HG03457 (cell line): ENCODE measurements around the gene ZNF845.
"Not testable (repeated sequence)": the region's sequence is repeated elsewhere in the genome, so short reads cannot be mapped to it uniquely, and the experiment has no call there.

Experiments
- ATAC-seq: cut with Tn5 transposase; IDR thresholded peaks from one replicate; pipeline ENCODE4 v1.9.1; 2021; ENCODE audit warnings: moderate number of reproducible peaks; ENCODE audit not compliant: unreplicated experiment

The ZNF845 gene

DNA sequence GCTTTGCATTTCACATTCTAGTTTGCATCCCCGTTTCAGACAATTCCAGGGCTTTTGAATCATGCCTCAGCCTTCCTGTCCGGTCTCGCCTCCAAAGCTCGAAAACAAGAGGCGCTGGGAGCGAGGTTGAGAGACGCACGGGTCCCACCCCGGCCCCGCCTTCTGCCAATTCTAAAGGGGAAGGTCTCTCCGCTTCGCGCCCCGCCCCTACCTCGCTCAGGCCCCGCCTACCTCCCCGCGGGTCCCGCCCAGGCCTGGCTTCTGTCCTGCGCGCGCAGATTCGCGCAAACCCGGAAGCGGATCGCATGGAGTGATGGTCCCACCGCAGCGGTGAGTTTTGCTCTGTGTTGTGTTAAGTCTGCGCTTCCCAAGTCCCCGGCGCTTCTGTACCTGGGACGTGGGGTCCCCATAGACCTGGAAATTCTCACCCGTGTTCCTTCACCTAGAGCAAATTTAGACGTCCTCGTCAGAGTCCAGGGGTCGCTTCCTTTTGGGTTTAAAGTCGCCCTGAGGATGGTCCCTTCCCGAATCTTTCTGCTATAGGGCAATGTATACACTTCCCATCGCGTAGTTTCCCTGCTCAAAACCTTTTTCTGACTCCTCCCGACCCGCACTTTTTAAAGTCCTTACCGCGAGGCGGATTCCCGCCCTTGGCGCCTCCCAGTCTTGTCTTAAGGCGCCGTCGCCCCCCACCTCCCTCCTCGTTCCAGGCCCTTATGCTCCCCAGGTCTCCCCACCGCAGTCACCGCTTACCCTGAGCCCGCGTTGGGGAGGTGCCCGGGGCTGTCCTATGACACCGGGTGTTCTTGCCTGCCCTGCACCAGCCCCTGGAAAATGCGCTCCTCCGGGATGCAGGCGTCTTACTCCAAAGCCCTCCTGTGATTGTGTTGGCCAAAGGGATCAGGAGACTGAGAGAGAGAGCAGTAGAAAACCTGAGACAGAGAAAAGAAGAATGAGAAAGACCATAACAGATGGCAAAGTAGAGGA lies at the start of gene ZNF845:
Gene ZNF845 (plus strand): TSS at position 287 of the 987 bp plus-strand sequence. CDS start 7,559 bp downstream, outside the sequence.
- ATAC-seq = peak; percentile 91

DNA sequence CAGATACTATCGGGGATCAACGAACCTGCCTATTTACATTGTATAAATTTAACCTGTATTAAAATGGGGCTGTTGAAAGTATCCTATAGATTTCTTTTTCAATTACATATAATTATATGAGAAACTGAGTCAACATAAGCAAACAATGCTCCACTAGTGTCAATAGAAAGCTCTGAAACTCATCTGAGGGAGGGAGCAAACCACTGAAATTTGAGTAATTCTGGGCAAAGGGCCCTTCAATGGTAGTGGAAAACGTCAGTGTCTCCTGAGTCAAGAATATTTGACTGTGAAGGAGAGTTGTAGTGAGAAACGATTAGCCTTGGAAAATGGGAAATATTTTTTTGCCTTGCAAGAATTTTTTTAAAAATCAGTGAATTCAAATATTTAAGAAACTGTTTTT lies 48.5 kb upstream of the ZNF845 start:
- ATAC-seq = no peak

DNA sequence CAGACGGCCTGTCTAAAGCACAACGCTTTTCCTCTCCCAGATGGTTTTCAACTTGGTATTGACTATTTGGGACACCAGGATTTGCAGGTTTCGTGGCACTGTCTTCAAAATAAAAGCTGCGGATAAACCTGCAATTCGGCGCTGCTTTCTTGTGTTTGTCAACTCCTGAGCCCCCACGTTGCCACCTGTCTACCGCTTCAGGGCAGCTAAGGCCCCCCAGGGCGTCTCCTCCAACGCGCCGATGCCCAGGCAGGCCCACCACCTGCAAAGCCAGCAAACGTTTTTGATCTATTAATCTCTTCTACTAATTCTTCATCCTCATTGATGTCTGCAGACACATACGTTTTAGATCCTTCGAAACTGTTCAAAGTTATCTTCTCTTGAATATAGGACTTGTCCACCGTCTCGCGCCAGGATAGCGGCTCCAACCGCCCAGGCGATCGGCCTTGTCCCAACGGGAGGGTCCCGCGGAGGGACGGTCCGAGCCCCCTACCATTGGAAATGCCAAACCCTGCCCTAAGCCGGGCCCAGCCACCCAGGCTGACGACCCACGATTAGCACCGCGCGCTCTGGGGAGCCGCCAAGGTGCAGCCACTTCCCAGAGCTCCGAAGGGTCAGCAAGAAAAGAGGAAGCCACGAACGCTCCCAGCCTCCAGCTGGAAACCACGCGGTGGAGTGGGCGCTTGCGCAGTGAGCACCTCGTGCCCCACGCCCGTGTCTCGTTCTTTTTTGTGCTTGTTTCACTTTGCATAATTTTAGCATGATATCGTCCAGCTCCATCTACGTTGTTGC lies 42.6 kb upstream of the ZNF845 start:
- ATAC-seq = no peak

DNA sequence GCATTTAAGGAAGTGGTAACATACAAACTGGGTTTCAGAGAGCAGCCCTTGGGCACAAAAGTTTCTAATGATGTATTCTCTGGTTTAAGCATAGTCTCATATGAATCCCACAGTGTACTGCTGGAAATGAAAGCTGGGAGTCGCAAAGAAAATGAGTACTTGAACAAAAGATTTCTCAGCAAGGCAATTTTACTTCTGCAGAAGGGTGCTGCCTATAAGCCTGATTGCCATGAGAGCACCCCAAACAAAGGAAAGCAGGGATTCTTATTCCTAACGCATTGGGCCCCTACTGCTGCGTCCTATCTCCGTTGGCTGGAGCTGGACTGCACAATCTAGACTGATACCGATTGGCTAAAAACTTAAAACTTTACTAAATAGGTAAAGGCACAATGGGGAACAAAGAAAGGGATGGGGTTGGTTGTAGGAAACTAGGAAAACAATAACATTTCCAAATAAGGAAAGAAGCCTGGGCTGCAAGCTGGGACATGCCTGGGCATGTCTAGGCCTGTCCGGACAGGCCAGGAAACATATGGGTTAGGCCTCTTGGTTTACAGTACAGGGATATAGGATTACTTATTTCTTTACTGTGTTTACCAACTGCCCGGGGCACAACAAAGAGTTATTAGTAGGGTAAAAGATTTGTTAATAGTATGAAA lies 38.6 kb upstream of the ZNF845 start:
- no peak for ATAC-seq

DNA sequence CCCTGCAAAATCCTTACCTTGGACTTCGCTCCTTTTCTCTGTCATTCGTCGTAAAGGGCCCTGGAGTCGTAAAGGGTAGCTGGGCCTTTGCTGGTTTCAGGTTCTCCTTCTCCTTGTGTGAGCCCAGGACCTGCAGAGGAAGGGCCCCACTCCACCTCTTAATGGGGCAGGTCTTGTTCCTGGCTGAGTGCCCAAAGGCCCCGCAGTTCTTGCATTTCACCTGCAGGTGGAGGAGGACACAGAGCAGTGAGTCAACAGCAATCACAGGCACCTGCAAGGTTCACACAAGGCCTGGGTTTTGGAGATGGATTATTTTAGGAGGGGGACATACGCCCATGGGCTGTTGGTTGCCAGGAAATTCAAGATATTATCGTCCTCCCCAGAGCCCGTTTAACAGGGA lies 32.2 kb upstream of the ZNF845 start:
- ATAC-seq = not testable (repeated sequence)

DNA sequence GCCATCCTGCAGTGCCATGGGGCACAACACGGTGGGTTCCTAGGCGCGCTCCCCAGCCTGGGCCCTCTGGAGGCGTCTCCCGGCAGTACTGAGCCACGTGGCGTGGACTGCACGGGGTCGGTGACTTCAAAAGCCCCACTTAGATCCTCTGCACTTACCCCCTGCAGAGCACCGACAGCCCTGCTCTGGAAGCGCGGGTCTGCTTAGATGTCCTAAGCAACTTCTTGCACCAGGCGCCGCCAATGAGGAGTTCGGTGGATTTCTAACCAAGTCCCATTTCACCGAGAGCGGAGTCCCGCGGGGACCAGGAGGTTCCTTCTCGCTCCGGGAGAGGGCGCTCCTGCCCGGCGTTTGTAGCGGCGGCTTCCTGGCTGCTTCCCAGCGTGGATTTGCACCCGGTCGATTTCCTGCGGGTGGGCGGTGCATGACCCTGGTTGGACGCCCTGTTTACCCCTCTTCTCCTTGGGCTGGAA lies 25.2 kb upstream of the ZNF845 start:
- ATAC-seq = no peak

DNA sequence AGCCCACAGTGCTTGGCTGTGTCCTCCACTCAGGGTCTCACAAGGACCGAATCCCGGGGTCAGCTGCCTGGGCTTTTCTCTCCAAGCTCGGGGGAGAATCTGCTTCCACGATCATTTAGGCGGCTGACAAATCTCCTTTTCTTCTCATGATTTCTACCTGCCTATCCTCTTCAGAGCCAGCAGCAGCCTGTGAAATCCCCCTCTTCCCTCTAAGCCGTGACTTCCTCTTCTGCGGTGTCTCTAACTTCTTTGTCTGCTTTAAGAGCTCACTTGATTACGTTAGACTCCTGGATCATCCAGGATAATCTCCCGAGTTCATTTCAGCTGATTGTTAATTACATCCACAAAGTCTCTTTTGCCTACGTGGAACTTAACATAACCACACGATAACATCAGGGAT lies 22.5 kb upstream of the ZNF845 start:
- no peak for ATAC-seq

DNA sequence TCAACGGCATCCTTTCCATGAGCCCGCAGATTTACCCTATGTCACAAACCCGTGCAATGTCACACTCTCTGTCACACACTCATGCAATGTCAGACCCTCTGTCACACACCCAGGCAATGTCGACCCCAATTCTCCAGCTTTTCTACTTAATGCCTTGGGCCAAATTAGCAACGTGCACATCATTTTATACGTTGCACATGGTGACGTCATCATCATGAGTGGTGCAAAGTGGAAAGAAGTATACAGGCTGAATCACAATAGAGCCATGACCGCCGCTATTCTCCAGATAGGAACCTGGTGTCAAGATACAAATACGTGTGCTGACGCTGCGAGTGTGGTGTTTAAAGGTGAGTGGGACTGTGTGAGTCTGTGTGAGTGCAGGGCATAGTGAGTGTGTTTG lies 21.7 kb upstream of the ZNF845 start:
- no peak for ATAC-seq

DNA sequence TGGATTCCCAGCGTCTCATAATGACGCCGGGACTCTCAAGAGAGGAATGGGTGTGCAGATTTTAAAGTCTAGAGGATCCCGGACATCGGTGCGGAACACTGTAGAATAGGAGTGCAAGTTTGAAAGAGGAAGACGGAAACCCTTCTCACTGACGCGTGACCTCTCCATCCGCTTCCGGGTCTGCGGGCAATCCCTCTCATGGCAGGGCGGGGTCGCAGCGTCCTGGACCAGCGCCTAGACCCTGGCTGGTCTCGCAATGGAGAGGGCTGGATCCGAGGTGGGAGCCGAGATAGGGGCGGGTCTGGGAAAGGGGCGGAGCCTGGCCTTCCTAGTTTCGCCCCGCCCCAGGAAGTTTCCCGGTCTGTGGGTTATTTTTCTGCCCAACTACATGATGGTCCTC lies 4.6 kb upstream of the ZNF845 start:
- ATAC-seq = no peak

DNA sequence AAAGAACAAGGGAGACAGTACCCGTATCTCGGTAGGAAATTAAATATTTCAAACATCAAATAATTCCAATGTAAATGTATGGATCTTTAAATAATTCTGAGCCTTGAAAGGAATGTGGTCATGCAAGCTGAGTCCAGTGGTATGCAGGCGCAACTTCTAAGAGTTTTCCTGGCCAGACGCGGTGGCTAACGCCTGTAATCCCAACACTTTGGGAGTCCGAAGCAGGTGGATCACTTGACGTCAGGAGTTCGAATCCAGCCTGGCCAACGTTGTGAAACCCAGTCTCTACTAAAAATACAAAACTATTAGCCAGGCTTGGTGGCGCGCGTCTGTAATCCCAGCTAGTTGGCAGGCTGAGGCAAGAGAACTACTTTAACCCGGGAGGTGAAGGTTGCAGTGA lies 1.1 kb upstream of the ZNF845 start:
- no peak for ATAC-seq

DNA sequence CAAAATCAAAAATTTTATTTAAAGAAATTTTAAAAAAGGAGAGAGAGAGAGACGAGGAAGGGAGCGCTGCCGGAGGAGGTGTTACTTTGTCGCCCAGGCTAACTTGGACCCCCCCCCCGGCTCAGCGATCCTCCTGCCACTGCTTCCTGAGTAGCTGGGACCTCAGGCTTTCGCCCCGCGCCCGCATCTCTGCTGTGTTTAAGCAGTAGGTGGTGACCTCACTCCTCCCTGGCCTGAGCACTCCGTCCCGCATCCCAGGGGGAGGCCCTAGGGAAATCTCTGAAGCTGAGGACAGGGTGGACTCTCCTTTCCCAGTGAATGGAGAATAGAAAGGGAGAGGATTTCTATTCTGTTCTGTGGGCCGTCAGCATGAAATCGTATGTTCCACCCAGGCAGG lies 485 bp upstream of the ZNF845 start:
- ATAC-seq = no peak

DNA sequence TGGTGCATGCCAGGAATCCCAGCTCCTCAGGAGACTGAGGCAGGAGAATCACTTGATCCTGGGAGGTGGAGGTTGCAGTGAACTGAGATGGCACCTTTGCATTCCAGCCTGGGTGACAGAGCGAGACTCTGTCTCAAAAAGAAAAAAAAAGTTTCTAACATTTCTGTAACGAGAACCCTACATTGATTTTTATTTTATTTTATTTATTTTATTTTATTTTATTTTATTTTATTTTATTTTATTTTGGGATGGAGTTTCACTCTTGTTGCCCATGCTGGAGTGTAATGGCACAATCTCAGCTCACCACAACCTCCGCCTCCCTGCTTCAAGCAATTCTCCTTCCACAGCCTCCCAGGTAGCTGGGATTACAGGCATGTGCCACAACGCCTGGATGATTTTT lies 10.9 kb downstream of the ZNF845 start:
- ATAC-seq = not testable (repeated sequence)

DNA sequence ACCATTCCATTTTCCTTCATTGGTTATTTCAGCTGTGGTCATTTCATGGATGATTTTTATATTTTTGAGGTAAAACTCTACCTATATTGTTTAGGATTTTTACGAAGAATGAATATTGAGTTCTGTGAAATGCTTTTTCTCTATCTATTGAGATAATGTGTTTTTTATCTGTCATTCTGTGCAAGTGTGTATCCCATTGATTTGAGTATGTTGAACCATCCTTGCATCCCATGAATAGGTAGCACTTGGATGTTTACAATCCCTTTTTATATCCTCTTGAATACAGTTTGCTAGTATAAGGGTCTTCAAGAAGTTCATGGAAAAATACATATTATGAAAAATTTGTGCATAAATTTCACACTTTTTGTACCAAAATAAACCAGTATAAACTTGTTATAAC lies 22.2 kb downstream of the ZNF845 start:
- ATAC-seq = no peak

DNA sequence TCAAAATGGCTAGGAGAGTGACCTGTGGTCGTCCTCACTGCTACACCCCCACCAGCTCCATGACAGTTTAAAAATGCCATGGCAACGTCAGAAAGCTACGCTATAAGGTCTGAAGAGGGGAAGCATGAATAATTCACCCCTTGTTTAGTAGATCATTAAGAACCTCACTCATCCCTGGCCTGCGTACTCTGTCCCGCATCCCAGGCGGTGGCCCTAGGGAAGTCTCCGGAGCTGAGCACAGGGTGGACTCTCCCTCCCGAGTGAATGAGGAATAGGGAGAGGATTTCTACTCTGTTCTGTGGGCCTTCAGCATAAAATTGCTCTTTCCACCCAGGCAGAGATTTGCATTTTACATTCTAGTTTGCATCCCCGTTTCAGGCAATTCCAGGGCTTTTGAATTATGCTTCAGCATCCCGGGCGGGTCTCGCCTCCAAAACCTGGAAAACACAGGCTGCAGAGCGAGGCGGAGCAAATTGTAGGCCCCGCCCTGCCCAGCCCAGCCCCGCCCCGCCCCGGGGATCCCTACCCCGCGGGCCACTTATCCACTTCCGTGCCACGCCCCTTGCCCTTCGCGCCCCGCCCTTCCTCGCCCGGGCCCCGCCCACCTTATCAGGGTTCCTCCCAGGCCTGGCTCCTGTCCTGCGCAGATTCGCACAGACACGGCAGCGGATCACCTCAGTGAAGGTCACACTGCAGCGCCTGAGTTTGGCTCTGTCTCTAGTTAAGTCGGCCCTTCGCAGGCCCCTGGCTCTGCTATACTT lies 24.5 kb downstream of the ZNF845 start:
- ATAC-seq = no peak

DNA sequence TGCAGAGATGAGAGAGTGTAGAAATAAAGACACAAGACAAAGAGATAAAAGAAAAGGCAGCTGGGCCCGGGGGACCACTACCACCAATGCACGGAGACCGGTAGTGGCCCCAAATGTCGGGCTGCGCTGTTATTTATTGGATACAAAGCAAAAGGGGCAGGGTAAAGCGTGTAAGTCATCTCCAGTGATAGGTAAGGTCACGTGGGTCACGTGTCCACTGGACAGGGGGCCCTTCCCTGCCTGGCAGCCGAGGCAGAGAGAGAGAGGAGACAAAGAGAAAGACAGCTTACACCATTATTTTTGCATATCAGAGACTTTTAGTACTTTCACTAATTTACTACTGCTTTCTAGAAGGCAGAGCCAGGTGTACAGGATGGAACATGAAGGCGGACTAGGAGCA lies 26.5 kb downstream of the ZNF845 start:
- ATAC-seq = not testable (repeated sequence)

DNA sequence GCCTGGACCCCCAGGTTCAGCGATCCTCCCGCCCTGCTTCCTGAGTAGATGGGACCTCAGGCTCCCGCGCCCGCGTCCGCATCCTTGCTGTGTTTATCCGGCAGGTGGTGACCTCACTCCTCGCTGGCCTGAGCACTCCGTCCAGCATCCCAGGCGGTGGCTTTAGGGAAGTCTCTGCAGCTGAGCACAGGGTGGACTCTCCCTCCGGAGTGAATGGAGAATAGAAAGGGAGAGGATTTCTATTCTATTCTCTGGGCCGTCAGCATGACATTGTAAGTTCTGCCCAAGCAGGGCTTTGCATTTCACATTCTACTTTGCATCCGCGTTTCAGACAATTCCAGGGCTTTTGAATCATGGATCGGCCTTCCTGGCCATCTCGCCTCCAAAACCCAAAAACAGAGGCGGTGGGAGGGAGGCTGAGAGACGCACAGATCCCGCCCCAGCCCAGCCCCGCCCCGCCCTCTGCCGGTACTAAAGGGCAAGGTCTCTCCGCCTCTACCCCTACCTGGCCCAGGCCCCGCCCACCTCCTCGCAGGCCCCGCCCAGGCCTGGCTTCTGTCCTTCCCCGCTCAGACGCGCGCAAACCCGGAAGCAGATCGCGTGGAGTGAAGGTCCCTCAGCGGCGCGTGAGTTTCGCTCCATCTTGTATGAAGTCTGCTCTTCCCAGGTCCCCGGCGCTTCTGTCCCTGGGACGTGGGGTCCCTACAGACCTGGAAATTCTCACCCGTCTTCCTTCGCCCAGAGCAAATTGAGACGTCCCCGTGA lies 31.8 kb downstream of the ZNF845 start, which contains the start of gene ZNF525:
Gene ZNF525 (plus strand): TSS at position 572 of the 765 bp plus-strand sequence. CDS start 6,577 bp downstream, outside the sequence.
- peak; percentile 93 for ATAC-seq

DNA sequence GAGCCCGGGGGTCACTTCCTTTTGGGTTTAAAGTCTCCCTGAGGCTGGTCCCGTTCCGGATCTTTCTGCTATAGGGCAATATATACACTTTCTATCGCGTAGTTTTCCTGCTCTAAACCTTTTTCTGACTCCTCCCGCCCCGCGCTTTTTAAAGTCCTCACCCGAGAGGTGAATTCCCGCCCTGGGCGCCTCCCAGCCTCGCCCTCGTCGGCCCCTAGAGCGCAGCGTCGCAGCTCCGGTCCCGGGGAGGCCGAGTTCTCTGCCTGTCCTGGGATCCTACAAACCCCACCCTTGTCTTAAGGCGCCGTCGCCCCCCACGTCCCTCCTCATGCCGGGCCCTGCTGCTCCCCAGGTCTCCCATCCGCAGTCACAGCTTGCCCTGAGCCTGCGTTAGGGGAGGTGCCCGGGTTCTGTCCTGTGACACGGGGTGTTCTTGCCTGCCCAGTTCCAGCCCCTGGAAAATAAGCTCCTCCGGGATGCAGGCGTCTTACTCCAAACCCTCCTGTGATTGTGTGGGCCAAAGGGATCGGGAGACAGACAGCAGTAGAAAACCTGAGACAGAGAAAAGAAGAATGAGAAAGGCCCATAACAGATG lies 32.4 kb downstream of the ZNF845 start:
- ATAC-seq = no peak

DNA sequence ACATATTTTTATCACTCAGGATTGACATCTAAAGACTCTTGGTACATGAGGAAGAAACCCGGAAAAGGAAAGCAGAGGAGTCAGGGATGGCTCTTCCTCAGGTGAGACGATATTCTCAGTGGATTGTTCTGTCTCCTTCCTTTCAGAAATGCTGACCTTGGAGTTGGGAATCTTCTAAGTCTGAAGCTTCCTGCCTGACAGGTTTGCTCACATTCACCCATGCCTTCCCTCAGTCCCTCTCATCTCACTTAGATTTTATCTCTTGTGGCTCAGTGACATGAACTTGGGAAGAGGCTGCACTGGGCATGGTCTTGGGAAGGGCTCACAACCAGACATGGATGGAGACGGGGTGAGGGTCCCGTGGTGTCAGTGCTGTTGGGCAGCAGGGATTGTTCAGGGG lies 38.6 kb downstream of the ZNF845 start:
- ATAC-seq = no peak

DNA sequence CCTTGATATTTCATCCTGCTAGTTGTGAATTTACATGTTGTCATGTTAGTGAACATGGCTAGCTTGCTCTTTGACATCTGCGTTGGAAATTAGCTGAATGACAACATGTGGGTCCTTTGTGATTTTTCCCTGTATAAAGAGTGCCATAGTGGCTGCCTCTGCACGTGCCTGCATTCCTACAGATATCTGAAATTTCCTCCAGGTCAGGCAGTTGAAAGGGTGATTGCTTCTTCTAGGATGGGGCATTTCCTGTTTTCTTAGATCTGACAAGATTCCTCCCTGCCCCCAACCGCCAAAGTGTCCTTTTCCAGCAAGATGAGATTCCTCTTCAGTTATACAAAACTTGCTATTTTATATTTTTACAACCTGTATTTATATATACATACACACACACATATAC lies 40.7 kb downstream of the ZNF845 start:
- no peak for ATAC-seq
